Smooth muscle cell of the brain vasculature (primary cell): ENCODE results near the gene GP9.

Experiments
- DNase-seq: peaks from one replicate; pipeline ENCODE4 v3.0.0-alpha.2; 2012; ENCODE audit warnings: low read depth, low spot score

The GP9 gene

DNA sequence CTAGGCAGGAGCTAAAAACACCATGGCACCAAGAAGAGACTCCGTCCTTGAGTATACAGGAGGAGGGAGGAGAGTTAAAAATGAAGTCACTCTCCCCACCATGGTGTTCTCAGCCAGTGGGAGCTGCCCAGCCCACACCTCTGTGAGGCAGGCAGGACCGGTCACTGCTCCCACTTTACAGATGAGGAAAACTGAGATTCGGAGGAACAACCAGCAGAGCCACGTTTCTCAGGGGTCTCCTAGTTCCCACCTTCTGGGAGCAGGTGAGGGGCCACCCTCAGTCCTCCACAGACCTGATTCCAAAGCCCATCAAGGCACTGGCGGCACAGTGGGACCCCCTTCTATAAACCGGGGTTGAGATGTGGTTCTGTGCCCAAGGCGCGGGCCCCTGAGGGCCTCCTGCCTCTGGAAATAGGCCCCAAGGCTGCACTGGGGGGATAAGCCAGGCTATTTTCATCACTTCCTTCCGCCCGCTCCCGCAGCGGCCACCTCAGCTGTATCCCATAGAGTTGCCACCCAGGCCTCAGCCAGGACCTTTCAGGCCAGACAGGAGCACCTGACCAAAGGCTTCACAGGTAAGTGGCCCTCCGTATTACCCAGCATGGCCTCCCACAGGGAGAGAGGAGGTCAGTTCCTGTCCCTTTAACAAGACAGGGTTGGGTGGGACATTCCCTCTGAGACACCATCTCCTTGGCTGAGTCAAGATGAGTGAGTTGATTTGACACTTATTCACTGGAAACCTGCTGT lies at the start of gene GP9:
Gene GP9, plus strand, starts transcription at position 504 of the 747 bp plus-strand sequence. CDS start 961 bp downstream, outside the sequence.
- DNase-seq = no peak

DNA sequence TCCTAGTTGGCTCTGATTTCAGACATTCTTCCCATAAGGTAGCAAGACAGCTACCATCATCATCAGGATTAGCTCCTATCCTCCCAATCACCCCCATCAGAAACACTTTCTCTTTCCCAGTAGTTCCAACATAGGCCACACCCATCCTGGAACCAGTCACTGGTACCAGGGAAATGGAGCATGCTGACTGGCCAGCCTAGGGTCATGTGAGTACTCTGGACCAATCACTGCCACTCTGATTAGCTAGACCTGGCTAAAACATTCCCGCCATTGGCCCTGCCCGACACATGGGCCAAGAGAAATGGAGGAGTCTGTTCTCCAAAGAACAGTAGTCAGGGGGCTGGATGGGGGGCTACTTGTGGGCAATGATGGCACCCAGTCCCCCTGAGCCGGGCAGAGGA lies 47.1 kb upstream of the GP9 start:
- no peak for DNase-seq

DNA sequence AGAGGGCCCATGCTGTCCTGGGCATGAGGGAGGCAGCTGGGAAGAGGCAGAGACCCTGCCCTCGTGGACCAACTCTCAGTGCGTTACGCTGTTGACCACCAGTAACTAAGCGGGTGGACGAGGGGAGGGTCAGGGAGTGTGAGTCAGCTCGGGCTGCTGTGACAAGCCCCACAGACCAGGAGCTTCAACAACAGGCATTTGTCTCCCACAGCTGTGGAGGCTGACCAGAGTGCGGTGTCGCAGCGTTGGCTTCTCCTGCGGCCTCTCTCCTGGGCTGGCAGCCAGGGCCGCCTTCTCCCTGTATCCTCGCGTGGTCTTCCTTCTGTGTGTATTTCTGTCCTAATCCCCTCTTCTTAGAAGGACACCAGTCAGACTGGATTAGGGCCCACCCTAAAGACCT lies 46.4 kb upstream of the GP9 start:
- DNase-seq = no peak

DNA sequence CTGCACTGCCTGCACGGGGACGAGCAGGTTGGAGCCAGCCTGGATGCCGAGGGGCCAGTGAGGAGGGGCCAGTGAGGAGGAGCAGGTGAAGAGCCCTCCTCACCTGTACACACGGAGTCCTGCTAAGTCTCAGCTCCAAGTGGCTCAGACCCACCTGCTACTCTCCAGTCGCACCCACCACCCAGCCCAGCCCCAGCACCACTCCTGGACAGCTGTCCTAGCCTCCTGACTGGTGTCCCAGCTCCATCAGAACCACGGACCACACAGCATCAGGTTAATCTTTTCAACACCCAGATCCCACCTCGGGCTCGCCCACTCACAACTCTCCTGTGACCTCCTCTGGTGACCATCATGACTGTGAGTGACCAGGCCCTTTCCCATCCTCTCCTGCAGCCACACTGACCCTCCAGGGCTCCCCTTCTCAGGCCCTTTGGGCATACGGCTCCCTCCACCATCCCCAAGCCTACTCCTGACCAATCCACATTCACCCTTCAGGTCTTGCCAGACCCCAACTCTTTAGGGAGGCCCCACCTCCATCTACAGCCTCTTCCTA lies 45.7 kb upstream of the GP9 start:
- no peak for DNase-seq

DNA sequence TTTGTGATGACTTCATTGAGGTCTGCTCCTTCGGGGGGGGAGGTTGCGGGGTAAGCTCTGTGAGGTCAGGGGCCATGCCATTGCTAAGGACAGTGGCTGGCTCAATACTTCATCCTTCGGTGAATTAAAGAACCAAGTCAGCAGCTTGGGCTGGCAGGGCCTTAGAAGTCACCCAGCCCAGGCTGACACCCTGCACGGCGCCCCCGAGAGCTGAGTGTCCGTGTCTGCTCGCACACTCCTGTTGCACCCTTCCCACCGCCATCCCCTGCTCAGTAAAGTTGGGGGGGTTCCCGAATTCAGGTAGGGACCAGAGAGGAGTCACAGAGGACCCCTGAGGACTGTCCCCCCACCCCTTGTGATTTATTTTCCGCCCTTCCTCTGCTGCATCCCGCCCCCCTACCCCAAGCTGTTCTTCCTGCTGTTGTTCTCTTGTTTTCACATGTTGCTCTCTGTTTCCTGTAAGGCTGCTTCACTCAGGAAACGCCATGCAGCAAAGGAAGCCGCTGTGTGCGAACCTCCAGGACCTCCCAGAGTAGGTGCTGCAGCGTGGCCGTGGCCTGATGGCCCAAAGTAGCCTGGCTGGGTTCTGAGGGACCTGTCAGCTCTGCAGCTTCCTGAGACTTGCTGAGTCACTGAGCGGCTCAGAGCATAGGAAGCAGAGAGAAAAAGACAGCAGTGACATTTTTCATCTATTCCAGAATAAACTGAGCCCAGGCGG lies 45.0 kb upstream of the GP9 start:
- no peak for DNase-seq

DNA sequence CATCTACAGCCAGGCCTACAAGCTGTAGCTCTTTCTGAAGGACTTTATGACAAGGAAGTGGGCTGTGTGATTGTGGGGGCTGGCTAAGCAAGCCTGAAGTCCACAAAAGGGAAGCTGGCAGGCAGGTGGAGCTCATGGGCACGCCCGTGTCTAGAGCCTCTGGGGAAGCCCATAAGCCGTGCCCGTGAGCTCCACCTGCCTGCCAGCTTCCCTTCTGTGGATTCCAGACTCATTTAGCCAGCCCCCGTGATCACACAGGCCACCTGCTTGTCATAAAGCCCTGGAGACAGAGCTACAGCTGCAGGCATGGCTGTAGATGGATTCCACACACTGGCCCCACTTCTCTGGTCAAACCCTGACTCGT lies 44.2 kb upstream of the GP9 start:
- no peak for DNase-seq

DNA sequence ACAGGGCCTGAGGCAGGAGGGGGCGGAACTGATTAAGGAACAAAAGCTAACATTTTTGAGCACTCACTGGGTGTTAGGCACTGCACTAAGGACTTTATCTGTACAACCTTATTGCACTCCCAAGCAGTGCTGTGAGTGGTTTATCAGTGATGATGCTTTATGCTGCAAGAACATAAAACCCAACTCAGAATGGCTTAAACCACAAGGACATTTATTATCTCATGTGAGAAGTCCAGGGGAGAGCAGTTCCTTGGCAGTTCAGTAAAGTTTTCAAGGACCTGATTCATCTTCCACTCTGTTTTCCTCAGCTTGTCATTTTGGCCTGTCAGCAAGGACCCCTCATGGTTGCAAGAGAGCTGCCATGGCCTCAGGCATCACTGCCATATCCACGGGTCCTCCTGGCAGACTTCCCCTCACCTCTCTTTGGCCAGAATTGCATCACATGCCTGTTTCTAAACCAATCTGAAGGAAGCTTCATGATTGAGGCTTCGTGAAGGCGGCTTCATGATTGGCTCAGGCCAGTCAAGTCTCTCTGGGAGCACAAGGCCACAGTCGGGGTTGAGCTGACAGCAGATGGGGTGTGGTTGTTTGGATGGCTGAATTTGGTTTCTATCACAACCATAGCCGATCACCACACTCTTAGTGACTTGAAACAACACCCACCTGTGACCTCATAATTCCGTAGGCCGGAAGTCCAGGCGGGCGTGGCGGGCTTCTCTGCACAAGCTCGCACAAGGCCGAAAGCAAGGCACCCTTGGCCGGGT lies 43.7 kb upstream of the GP9 start:
- no peak for DNase-seq

DNA sequence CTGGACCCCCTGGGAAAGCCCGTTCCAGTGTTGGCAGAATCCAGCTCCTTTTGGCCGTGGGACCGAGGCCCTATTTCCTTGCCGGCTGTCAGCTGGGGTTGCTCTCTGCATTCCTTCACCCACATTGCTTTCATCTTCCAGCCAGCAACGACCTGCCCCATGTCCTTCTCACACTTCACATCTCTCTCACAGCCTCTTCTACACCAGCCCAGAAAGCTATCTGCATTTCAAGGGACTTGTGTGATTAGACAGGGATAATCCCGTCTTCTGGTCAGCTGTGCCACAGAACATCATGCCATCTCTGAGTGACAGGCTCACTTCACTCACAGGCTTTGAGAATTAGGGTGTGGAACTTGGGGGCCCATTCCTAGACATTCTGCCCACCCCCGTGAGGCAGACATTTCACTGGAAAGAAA lies 43.1 kb upstream of the GP9 start:
- no peak for DNase-seq

DNA sequence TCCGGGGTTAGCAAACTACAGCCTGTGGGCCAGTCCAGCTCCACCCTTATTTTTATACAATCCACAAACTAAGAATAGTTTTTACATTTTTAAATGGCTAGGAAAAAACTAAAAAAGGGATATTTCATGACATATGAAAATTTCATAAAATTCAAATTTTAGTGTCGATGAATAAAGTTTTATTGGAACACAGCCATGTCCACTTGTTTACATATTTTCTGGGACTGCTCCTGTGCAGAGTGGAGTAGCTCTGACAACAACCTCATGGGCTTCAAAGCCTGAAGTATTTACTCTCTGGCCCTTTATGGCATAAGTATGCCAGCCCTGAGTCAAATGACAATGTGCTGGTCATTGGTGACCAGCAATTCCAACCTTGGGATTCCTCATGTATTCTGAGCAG lies 42.3 kb upstream of the GP9 start:
- no peak for DNase-seq

DNA sequence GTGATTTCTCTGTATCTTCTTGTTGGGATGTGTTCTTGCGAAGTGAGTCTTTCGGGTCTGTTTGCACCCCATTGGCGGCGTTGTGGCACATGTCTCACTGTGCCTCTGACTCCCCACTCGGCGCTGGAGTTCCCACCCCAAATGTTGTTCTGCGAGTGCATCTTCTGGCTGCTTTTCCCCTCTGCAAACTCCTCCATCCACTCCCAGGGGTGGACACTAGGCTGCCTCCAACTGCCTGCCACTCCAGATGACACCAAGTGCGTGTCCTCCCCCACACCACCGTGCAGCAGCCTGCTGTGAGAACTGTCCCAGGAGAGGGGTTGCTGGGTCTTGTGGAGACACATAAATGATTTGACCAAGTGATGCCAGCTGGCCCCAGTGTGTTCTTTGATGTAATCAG lies 41.8 kb upstream of the GP9 start:
- DNase-seq = no peak

DNA sequence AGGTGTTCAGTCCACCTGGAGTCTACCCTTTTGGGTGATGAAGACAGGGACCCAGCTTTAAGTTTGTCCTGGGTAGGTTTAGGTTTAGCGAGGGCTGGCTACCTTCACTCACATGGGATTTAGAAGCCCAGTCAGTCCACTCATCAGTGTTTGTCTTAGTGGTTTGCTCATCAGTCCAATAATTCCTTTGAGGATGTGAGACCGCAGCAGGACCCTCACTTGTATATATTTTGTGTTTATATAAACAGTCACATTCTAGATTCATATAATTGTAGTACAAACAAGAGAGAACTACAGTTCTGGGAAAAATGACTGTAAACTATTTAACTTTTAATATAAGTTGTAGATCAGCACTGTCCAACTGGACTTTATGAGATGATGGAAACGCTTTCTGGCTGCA lies 41.3 kb upstream of the GP9 start:
- no peak for DNase-seq

DNA sequence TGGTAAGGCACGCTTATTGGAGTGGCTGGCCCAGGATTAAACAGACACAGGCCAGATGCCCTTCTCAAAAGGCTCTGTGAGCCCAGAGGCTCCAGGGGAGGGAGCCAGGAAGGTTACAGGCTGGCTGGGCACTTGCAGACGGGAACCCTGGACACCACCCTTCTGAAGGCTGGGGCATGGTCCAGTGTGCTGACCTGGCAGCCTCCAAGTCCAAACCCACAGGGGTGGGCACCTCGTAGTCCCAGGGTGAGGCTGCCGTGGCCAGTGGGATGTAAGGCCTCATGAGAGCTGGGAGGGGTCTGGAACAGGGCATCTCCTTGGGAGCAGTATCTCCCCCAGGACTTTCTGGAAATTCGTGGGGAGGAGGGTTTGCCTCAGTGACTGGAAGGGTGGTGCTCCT lies 39.9 kb upstream of the GP9 start:
- no peak for DNase-seq

DNA sequence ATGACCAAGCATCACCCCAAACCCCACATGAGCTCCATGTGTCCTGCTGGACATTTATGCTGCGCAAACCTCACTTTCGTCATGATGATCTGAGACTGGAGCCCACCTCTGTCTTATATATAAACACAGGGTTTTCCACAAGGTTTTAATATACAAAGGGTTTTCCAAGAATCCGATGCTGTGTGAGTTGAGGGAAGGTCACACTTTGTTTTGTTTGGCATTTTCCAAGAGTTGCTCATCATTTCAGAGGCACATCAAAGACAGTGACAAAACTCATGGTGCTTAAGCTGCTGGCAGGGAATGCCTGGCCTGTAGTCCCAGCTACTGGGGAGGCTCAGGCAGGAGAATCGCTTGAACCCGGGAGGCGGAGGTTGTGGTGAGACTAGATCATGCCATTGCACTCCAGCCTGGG lies 39.4 kb upstream of the GP9 start:
- peak; percentile 36 for DNase-seq

DNA sequence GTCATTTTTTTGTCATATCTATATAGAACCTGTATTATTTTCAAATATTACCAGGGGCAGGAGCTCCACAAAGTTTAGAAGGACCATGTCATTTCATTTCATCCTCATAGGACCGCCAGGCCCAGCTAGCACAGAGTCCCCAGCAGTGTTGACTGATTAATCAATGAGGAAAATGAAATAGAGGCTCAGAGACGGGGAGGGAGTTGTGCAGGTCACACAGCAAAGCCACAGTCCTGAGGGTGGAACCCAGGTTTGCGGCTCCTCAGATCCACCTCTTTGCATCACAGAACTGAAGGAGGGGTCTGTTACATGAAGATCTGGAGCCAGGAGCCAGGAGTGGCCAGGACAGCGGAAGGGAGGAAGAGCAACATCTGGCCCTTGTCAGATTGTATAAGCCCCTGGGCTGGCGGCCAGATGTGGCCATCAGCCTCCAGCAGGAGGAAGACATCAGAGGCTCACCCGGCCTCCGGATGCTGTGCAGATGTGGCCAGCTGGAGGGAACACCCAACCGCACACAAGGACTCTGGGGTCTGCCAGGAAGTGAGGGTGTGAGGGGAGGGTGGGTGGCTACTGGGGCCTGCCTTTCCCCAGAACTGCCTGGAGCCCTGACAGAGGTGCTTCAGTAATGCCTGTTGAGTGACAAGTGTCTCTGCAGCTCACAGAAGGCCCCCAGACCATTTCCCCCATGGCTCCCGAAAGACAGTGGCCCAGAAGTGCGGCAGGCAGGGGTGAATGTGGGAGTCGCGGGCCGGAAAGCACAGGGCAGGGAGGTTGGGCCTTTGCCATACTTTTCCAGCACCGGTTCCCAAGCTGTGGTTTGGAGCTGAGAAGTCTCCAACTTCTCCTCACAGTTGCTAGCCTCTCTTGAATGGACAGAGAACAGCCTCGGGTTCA lies 38.2 kb upstream of the GP9 start:
- DNase-seq = no peak

DNA sequence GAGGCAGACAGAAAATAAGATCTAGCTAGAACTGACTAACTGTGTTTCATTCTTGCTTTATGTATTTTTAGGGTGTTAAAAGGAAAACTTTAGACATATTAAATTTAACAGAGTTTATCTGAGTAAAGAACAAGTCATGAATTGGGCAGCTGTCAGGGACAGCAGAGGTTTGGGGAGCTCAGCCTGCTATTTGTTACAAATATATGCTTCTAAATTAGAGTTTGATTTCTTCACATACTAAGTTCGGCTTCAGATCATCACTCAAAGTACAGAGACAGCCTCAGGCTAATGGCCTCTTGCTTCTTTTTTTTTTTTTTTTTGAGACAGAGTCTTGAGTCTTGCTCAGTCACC lies 37.6 kb upstream of the GP9 start:
- DNase-seq = no peak

DNA sequence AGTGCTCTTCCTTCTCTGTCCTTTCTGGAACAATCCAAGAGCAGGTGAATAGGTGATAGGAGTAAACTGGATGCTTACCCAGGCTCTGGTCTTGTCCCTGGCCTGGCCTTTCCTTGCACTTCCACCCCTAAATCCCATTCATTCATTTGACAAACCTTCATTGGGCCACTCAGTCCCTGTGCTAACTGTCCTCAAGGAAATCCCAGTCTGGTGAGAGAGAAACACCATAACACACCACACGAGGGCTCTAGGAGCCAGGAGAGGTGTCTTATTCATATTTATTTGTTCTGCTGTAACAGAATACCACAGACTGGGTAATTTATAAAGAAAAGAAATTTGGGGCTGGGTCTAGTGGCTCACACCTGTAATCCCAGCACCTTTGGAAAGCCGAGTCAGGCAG lies 36.7 kb upstream of the GP9 start:
- DNase-seq = no peak

DNA sequence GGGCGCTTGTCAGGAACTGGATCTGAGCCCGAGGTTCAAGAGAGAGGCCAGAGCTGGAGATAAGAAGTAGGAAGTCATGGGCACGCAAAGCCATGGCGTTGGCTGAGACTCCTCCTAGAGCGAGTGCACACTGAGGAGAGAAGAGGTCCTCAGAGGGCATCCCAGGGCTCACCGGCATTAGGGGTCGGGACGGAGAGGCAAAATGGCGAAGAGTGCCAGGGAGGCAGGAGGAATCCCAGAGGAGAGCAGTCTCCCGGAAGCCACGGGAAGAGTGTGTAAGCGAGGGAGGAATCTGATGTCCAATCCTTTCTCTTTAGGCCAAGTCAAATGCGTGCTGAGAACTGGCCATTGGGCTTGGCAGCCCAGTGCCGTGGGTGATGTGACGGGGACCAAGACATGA lies 35.5 kb upstream of the GP9 start:
- DNase-seq = no peak

DNA sequence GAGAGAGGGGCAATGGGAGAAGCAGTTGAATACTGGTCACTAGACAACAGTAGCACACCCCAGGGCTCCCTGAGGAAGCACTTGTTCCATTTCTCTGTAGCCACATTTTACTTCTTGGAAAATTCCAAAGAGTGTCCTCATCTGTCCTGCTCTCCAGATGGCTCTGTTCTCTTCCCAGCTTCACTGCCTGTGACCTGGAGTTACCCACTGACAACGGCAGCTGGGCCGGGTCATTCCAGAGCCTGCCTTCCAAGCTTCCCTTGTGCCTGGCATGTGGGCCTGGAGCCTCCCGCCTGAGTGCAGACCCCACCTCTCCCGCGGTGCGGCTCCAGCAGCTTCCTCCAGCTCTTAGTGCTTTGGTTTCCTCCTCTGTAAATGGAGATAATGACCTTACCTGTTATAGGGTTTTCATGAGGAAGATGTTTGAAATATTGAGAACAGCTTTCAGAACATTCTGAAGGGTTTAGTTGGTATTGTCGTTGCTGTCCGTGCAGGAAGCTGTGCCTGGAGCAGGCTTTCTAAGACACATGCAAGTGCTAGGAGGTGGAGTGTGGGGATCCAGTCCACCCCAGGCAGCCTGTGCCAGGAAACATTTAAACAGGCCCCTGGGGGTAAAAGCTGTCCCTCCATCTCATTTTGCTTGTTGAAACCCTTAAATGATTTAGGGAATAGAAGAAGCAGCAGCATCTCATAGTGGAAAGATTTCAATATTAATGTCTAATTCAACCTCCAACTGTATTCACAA lies 34.7 kb upstream of the GP9 start:
- DNase-seq = no peak

DNA sequence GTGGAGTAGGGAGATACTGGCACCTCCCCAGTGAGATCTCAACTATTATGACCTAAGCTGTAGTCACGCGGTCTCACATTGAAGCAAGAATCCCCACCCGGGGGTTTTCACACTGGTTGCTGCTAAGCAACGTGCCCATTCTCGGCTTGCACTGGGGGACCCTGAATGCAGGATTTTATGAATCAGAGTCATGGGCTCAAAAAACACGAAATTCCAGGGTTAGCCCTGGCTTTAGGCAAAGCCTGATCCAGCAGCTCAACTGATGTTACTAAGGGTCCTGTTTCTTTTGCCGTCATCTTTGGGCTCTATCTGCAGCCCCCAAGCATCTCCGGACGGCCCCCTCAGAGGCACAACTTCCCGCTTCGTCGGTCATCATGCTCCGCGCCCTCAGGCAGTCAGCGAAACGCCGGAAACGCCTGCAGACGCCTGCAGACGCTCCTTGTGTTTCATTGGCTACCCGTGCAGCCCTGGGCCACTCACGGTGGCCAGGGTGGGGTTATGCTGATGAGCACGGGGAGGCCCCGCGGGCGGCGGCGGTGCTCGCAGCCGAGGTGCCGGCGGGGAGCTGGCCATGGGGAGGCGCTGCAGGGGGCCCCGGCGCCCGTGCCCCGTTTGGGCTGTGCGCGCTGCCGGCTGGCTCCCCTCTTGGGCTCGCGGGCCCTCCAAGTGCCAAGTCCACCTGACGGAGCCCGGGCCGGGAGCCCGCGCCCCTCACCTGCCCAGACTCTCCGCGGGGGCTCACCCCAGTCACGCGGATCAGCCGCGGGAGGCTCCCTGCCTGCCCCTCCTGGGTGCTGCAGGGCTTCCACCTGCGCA lies 33.6 kb upstream of the GP9 start:
- no peak for DNase-seq

DNA sequence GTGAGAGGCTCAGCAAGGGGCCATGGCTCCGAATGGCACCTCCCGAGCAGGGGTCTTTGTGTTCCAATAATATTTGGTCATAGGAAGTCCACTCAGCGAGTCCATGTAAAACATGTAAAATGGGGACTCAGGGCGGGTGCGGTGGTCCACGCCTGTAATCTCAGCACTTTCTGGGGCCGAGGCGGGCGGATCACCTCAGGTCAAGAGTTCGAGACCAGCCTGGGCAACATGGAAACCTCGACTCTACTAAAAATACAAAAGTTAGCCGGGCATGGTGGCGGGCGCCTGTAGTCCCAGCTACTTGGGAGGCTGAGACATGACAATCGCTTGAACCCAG lies 33.1 kb upstream of the GP9 start:
- no peak for DNase-seq
